GM19193 (cell line): ENCODE results near the gene RNF125.
A peak's percentile ranks its signal among the peaks of the same experiment; 100 is the strongest.

Experiments
- POLR2A ChIP-seq: IDR thresholded peaks from 4 replicates; pipeline ENCODE4 v1.6.1; 2011; ENCODE audit not compliant: insufficient read depth, insufficient read length; ENCODE audit errors: extremely low read depth

The RNF125 gene

GRCh38 chr18:32018331-32019250, at the start of gene RNF125:
RNF125 (plus strand) TSS chr18:32018825; CDS start chr18:32018864, 39 bp downstream.
- peak; percentile 43 for TF ChIP-seq POLR2A

- no peak for TF ChIP-seq POLR2A
These were observed 48.0 kb upstream of the RNF125 start for GRCh38 chr18:31970617-31971016.

DNA sequence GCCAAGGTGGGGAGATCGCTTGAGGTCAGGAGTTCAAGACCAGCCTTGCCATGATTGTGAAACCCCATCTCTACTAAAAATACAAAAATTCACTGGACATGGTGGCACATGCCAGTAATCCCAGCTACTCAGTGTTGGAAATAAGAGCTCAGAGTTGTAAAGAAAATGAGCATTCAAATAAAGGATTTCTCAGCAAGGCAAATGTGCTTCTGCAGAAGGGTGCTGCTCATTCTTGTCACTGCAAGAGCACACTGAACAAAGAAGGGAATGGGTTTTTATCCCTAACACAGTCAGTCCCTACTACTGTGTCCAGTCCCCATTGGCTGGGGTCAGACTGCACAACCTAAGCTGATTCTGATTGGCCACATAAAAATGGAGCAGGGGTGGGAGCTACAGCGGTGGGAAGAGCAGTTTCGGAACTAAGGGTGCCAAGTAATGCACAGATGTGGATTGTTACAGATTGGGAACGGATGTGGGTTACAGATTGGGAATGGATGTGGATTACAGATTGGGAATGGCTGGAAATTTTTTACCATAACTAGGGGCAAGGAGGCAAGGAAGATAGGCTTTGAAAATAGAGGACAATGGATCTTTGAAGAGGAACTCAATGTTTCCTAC, 44.6 kb upstream of the RNF125 start:
- no peak for TF ChIP-seq POLR2A

- TF ChIP-seq POLR2A, result no peak
These were observed 42.4 kb upstream of the RNF125 start for GRCh38 chr18:31976242-31976641.

- no peak for TF ChIP-seq POLR2A
These were observed 41.3 kb upstream of the RNF125 start for GRCh38 chr18:31977270-31977872.

DNA sequence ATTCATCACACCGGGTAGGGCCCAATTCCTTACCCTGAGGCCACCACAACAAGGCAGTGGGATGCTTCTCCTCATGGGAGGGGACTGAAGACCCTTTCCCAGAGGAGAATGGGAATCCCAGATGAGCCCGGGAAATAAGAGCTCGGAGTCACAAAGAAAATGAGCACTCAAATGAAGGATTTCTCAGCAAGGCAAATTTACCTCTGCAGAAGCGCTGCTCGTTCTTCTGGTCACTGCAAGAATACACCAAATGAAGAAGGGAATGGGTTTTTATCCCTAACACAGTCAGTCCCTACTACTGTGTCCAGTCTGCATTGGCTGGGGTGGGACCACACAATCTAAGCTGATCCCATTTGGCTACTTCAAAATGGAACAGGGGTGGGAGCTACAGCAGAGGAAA, 40.0 kb upstream of the RNF125 start:
- no peak for TF ChIP-seq POLR2A

GRCh38 chr18:31979714-31980113, 38.9 kb upstream of the RNF125 start:
- no peak for TF ChIP-seq POLR2A

DNA sequence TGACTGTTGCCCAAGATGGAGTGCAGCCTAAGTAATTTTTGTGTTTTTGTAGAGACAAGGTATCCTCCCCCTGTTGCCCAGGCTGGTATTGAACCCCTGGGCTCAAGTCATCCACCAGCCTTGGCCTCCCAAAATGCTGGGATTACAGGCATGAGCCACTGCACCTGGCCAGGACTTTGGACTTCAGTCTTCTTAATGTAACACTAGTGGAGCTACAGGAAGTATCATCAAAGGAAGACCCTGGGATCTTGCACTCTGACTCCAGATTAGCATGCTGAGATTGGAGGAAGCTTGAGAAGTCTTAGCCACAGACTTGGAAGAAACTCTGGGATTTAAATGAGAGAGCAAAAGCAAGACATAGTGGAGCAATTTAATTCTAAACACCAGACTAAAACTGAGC, 37.8 kb upstream of the RNF125 start:
- no peak for TF ChIP-seq POLR2A

GRCh38 chr18:31983020-31983419, 35.6 kb upstream of the RNF125 start:
- TF ChIP-seq POLR2A, result no peak

- TF ChIP-seq POLR2A, result no peak
These were observed 34.6 kb upstream of the RNF125 start for GRCh38 chr18:31983976-31984375.

DNA sequence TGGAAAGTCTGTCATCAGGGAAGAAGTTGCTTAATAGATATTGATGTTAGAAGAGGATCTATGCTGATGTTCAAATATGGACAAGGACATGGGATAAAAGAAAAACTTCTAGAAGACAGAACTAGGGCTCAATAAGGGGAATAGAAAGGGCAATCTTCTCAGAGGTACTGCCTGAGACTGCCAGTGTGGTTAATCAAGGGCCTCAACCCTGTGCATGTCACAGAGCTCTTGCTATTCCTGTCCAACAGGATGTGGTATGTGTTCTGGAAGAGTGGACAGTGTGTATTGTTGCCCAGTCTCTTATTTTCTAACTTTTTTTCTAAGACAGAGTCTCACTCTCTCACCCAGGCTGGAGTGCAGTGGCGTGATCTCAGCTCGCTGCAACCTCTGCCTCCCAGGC, 27.8 kb upstream of the RNF125 start:
- TF ChIP-seq POLR2A, result no peak

DNA sequence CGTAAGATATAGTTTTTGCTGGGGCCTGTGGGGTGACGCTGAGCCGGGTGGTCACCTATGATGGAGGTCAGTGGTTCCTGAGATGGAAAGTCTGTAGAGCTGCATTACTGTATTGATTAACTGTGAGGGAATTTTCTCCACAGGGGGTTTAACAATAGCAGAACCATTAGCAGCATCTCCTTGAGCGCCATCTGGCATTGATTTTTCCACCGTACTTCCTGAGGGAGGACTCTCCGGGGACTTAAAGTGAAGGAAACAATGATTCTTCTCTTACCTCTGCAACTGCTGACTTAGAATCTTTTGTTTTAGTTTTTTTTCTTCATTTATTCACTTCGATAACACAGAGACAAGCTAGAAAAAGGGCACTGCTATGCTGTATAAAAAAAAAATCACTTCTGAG, 22.6 kb upstream of the RNF125 start:
- no peak for TF ChIP-seq POLR2A

- no peak for TF ChIP-seq POLR2A
These were observed 19.7 kb upstream of the RNF125 start for GRCh38 chr18:31998880-31999412.

- TF ChIP-seq POLR2A, result no peak
These were observed 8.4 kb upstream of the RNF125 start for GRCh38 chr18:32010124-32010721.

DNA sequence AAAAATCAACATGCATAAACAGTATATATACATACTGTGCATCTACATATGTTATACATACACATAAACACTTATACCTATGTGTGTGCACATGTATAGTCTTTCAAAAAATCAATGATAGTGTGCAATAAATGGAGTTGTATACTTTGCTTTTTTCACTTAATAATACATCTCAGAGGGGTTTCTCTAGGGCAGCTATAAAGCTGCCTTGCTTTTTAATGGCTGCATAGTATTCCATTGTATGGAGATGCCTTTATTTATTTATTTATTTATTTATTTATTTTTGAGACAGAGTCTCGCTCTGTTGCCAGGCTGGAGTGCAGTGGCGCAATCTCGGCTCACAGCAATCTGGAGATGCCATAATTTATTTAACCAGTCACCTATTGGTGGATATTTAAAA, 7.4 kb upstream of the RNF125 start:
- TF ChIP-seq POLR2A, result no peak
